OCI-LY1 (cell line): ENCODE results near the gene SEMA5A.

Experiments
- H2AFZ ChIP-seq: fragments of 200-600 bp; sonication (generic), shearing (Covaris generic); 2 replicates; pipeline ENCODE4 v1.6.0; 2014; ENCODE audit warnings: antibody characterized with exemption, mild to moderate bottlenecking, low read length
- H3F3A ChIP-seq: fragments of 200-600 bp; sonication (generic), shearing (Covaris generic); 2 replicates; pipeline ENCODE4 v1.6.0; 2014; ENCODE audit warnings: mild to moderate bottlenecking, antibody characterized with exemption, low read length, moderate library complexity; ENCODE audit not compliant: insufficient read depth
- H3K27ac ChIP-seq: fragments of 200-600 bp; sonication (generic); 2 replicates; pipeline ENCODE4 v1.5.1; 2014; ENCODE audit warnings: low read length, mixed run types, mild to moderate bottlenecking, low read depth; ENCODE audit not compliant: poor library complexity, severe bottlenecking
- H3K27me3 ChIP-seq: fragments of 200-600 bp; sonication (generic); 2 replicates; pipeline ENCODE4 v1.6.0; 2014; ENCODE audit warnings: antibody characterized with exemption, mild to moderate bottlenecking, low read length, moderate library complexity; ENCODE audit not compliant: insufficient read depth
- H3K36me3 ChIP-seq: fragments of 200-600 bp; sonication (generic); 2 replicates; pipeline ENCODE4 v1.6.1; 2014; ENCODE audit warnings: mild to moderate bottlenecking, antibody characterized with exemption, low read length, moderate library complexity, mixed read lengths; ENCODE audit not compliant: insufficient read depth
- H3K4me1 ChIP-seq: fragments of 200-600 bp; sonication (generic); 2 replicates; pipeline ENCODE4 v1.5.1; 2014; ENCODE audit warnings: mild to moderate bottlenecking, low read length, moderate library complexity; ENCODE audit not compliant: insufficient read depth, severe bottlenecking
- H3K4me2 ChIP-seq: fragments of 200-600 bp; sonication (generic), shearing (Covaris generic); 2 replicates; pipeline ENCODE4 v1.6.1; 2014; ENCODE audit warnings: low read length
- H3K4me3 ChIP-seq: fragments of 200-600 bp; sonication (generic); 2 replicates; pipeline ENCODE4 v1.5.1; 2014; ENCODE audit warnings: low read length, low read depth, mild to moderate bottlenecking, mixed read lengths; ENCODE audit not compliant: poor library complexity, severe bottlenecking
- H3K79me2 ChIP-seq: fragments of 200-600 bp; shearing (Covaris generic); 2 replicates; pipeline ENCODE4 v1.6.1; 2016; ENCODE audit warnings: mixed run types, low read length, mixed read lengths; ENCODE audit not compliant: insufficient read depth
- H3K9ac ChIP-seq: fragments of 200-600 bp; sonication (generic), shearing (Covaris generic); 2 replicates; pipeline ENCODE4 v1.6.1; 2014; ENCODE audit warnings: mild to moderate bottlenecking, low read length, mixed read lengths
- H3K9me2 ChIP-seq: fragments of 200-600 bp; sonication (generic), shearing (Covaris generic); 2 replicates; pipeline ENCODE4 v1.6.1; 2014; ENCODE audit warnings: low read depth, mild to moderate bottlenecking, low read length, mixed read lengths
- H3K9me3 ChIP-seq: fragments of 200-600 bp; shearing (Covaris generic); 2 replicates; pipeline ENCODE4 v1.6.1; 2014; ENCODE audit warnings: low read length, mixed read lengths
- H4K20me1 ChIP-seq: fragments of 200-600 bp; sonication (generic), shearing (Covaris generic); 2 replicates; pipeline ENCODE4 v1.6.0; 2016; ENCODE audit warnings: mild to moderate bottlenecking, low read length; ENCODE audit not compliant: insufficient read depth
- CTCF ChIP-seq: fragments of 200-600 bp; sonication (generic), shearing (Covaris generic); IDR thresholded peaks from 2 replicates; pipeline ENCODE4 v1.5.1; 2017; ENCODE audit warnings: mild to moderate bottlenecking, antibody characterized with exemption, low read length, moderate library complexity, mixed read lengths
- EZH2 ChIP-seq: fragments of 200-600 bp; sonication (generic), shearing (Covaris generic); IDR thresholded peaks from 2 replicates; pipeline ENCODE4 v1.8.0; 2017; ENCODE audit warnings: borderline replicate concordance, mixed run types, mild to moderate bottlenecking, antibody characterized with exemption, low read length, moderate library complexity, mixed read lengths

SEMA5A gene

GRCh38 chr5:9067154-9067553, 478.7 kb downstream of the SEMA5A start:
- H3K9me2 ChIP-seq: no peaks in the 10 kb centered on the region
- TF ChIP-seq CTCF (no peak), EZH2 (no peak)
- H3K27me3 ChIP-seq: no peaks in the 10 kb centered on the region
- H3K4me2 ChIP-seq: no peak overlapping the region
- no peak overlapping the region for H3K4me3 ChIP-seq
- H4K20me1 ChIP-seq: no peaks in the 10 kb centered on the region
- H3K4me1 ChIP-seq: no peaks in the 10 kb centered on the region
- no peak overlapping the region for H2AFZ ChIP-seq
- H3K79me2 ChIP-seq: no peaks in the 10 kb centered on the region
- no peak overlapping the region for H3K9ac ChIP-seq
- no peaks in the 10 kb centered on the region for H3K9me3 ChIP-seq
- H3F3A ChIP-seq: no peaks in the 10 kb centered on the region
- no peak overlapping the region for H3K27ac ChIP-seq
- no peaks in the 10 kb centered on the region for H3K36me3 ChIP-seq

GRCh38 chr5:9066349-9066748, 479.5 kb downstream of the SEMA5A start:
- H3K27ac ChIP-seq: no peak overlapping the region
- H3K4me3 ChIP-seq: no peak overlapping the region
- no peaks in the 10 kb centered on the region for H3K36me3 ChIP-seq
- H3K4me2 ChIP-seq: no peak overlapping the region
- no peaks in the 10 kb centered on the region for H3F3A ChIP-seq
- no peaks in the 10 kb centered on the region for H3K9me2 ChIP-seq
- H3K27me3 ChIP-seq: no peaks in the 10 kb centered on the region
- H4K20me1 ChIP-seq: no peaks in the 10 kb centered on the region
- TF ChIP-seq CTCF (no peak), EZH2 (no peak)
- no peaks in the 10 kb centered on the region for H3K9me3 ChIP-seq
- no peak overlapping the region for H2AFZ ChIP-seq
- H3K4me1 ChIP-seq: no peaks in the 10 kb centered on the region
- H3K79me2 ChIP-seq: no peaks in the 10 kb centered on the region
- no peak overlapping the region for H3K9ac ChIP-seq

GRCh38 chr5:9063615-9064245, 482.1 kb downstream of the SEMA5A start:
- TF ChIP-seq CTCF: no peak
- TF ChIP-seq EZH2: no peak
- no peaks in the 10 kb centered on the region for H3K9me2 ChIP-seq
- H3K9ac ChIP-seq: no peak overlapping the region
- H3K4me2 ChIP-seq: no peak overlapping the region
- H3K27me3 ChIP-seq: no peaks in the 10 kb centered on the region
- H3F3A ChIP-seq: no peaks in the 10 kb centered on the region
- H3K79me2 ChIP-seq: no peaks in the 10 kb centered on the region
- H3K27ac ChIP-seq: no peak overlapping the region
- no peaks in the 10 kb centered on the region for H3K4me1 ChIP-seq
- no peaks in the 10 kb centered on the region for H4K20me1 ChIP-seq
- H3K9me3 ChIP-seq: no peaks in the 10 kb centered on the region
- no peaks in the 10 kb centered on the region for H3K36me3 ChIP-seq
- no peak overlapping the region for H3K4me3 ChIP-seq
- no peak overlapping the region for H2AFZ ChIP-seq
